UCSD-AML1 (cell line): Measurements from ENCODE around the gene ZGPAT.

Experiments
- DNase-seq: peaks from one replicate; lab custom pipeline; 2025; ENCODE audit not compliant: unreplicated experiment; lab: John Stamatoyannopoulos, UW

The ZGPAT gene

DNA sequence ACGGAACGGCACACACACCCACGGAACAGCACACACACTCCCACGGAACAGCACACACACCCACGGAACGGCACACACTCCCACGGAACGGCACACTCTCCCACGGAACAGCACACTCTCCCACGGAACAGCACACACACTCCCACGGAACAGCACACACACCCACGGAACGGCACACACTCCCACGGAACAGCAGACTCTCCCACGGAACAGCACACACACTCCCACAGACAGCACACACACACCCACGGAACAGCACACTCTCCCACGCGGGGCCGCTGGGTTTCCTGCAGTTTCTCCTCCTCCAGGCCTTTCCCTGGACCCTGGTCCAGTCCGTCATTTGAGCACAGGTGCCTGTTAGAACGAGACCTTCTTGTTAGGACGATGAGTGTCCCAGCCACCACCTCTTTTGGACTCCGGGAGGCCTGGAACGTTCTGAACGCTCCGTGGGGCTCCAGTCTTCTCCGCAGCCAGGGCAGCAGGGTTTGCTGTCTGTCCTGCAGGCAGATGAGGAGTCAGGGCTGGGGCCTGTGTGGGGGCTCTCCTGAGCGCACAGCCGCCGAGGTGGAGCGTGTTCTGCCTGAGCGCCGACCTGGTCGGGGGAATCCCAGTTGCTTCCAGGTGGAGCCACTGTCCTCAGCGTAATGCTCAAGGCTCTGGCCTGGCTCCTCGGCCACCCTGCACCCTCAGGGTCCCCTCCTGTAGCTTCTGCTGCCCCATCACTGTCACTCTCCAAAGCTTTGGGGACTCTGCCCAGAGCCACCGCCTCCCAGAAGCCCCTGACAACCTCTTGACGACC lies 29.0 kb upstream of the ZGPAT start:
- no peak for DNase-seq

DNA sequence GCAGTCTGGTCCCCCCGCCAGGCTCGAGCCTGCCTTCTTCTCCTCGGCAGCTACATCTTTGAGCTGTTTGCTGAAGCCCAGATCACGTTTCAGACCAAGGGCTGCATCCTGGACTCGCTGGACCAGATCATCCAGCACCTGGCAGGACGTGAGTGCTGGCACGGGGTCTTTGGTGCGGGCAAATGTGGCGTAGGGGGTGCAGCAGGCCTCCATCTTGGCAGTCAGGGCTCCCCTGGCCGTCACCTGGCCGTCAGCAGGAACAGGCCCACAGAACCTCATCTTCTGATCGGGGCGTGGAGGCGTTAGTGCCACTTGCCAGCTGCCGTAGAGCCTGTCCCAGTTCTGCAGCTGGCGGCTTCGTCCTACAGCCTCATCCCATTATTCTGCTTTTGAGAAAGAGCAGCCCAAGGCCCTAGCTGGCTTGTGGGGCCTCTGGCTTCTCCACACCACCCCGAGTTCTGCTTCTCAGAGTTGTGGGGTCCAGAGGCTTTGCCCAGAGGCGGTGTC lies 28.0 kb upstream of the ZGPAT start:
- no peak for DNase-seq

DNA sequence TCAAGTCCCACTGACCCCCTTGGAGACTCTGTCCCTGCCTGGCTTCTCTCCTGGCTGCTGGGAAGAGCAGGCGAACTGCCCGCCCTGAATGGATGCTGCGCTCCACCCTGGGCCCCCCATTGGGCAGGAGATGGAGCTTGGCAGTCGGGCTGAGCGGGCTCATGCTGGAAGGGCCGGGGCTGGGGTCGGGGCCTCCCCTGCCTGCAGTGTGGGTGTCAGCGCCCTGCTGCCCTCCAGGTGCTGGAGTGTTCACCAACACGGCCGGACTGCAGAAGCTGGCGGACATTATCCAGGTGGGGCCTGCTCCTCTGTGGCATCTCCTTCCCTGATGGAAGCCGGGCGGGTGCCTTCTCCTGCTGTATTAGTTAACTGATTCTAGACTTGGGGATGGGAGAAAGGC lies 27.4 kb upstream of the ZGPAT start:
- no peak for DNase-seq

DNA sequence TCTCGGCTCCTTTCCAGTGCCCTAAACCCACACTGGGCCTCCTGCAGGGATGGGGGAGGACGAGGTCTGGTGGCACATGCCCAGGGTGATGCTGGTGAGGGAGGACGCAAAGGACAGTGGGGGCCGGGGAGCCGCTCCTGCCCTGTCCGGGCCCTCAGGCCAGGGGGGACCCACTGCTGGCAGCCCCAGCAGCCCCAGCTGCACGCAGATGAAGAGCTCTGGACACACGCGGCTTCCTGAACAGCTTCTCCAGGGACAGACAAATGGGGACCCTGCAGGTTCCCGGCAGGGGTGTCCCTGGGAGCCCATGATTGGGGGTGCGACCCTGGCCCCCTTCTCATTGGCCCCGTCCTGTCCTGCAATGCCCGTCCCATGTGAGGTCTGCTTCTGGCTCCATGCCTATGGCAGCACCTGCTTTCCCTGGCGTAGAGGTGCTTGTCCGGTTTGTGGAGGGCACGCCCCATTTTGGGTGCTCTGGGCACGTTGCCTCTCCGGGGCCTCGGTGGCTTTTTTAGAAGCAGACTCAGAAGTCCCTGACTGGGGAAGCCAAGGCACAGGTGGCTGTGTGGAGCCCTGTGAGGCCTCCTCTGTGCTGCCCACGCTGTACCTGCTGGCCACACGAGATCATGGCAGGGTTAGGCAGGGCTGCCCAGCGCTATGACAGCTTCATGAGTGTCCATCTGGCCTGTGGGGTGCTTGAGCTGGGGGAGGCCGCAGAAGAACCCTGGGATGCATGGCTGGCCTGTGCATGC lies 26.8 kb upstream of the ZGPAT start:
- DNase-seq = no peak

DNA sequence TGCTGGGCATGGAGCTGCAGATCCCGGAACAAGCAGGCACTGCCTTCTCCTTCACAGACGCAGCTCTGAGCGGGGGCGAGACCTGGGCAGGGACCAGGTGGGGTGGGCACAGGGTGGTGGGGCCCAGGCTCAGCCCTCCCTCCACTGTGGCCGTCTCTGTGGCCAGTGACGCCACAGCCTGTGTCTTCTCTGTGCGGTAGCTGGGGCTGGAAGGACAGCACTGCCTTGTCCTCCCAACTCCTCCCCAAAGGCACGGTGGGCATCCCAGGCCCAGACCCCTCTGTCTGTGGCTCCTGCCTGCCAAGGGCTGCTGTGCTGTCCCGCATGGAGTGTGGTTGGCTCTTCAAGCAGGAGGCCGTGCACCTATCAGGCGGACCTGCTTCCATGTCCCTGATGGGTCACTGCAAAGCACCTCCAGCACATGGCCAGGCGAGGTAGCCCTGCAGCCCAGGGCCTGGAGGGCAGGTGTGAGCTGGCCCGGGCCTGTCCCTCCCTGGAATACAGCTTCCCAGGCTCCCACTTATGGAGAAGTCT lies 26.2 kb upstream of the ZGPAT start:
- no peak for DNase-seq

DNA sequence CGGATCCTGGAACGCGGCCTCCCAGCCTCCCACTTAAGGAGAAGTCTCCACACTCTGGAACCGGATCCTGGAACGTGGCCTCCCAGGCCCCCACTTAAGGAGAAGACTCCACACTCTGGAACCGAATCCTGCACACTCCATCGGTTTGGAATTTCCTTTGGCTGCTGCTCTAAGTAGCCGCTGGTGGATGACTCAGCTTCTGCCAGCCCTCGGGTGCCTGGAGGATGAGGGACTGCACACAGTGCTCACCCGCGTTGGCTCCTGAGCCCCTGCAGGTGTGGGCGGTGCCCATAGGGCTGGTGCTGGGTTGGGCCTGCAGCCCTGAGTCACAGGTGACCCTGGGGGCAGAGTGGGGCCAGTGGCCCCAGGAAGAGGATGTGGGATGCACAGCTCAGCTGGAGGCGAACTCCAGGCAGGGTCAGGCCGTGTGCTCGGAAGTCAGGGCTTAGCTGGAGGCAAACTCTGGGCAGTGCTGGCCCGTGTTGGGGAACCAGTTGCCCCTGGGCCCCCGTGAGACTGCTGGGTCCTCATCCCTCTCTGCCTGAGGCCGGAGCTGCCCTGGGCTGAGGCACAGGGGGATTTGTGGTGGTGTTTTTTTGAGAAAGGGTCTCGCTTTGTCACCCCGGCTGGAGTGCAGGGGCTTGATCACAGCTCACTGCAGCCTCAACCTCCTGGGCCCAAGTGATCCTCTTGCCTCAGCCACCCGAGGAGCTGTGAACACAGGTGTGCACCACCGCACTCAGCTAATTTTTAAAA lies 25.3 kb upstream of the ZGPAT start:
- peak; percentile 71 for DNase-seq

DNA sequence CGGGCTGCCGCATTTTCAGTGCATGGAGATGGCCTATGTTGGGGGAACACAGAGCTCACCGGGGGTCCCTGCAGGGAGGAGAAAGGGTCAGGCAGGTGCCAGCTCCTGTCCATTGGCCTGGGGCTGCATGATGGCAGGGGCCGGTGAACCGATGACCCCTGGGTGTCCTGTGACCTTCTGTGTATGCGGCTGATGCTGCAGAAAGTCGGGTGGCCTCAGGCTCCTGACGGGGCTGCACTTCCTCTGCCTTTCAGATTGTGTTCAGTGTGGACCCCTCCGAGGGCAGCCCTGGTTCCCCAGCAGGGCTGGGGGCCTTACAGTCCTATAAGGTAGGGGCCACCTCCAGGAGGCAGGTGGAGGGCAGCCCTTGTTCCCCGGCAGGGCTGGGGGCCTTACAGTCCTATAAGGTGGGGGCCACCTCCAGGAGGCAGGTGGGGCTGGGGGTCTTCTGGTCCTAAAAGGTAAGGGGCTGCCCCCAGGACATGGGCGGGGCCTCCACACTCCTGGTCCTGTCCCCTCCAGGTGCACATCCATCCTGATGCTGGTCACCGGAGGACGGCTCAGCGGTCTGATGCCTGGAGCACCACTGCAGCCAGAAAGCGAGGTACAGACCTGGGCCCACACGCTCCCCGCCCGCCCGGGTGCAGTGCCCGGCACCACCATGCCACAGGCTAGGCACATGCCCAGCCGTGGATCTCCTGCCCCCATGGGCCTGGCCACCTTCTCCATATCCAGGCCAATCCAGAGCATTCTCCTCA lies 22.4 kb upstream of the ZGPAT start:
- DNase-seq = no peak

DNA sequence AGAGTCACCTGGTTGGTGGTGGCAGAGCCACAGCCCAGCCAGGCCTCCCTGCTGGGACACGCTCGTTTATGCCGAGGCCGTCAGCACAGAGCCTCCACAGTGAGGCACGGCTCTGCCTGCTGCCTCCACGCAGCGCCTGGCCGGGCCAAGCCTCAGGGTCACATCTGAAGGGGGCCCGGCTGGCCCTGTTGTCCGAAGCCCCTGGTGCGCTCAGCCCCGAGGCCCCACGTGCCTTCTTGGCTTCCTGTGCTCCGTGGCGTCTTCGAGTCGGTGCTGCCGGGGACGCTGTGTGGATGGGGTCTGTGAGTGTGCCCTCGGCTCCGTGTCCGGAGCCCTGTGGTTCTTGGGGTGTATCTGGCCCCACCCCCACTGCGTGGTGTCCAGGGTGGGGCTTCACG lies 21.7 kb upstream of the ZGPAT start:
- no peak for DNase-seq

DNA sequence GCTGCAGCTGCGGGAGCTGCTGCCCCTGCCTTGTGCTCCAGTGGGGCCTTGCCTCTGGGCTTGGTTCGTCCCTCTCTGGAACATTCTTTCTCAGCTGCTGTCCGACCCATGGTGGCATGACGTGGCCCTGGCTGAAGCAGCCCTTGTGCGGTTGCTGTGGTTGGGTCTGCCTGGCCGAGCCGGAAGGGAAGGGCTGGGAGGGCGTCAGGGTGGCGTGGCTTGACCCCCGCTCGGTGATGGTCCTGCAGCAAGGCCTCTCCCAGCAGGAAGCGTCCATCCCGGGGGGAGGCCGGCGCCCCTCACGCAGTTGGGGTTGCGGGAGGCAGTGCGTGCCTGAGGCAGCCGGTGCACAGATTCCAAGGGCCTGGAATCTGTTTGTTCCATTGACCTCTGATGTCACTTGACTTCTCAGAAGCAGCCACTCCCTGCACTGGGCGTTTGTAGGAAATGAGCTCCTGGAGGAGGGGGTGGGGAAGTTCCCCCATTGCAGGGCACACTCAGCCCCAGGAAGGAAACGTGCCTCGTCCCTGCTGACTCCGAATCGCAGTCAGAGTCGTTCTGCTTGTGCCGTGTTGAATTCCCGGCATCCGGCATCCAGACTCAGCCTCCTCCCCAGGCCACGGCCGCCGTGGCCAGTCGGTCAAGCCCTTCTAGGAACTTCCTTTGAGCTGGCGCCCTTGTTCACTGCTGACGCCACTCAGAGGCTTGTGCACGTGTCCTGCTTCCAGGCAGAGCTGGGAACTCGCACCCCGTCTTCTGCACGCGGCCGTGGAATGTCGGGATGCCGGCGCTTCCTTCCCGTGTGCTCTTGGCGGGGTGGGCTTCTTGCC lies 21.1 kb upstream of the ZGPAT start:
- DNase-seq = peak; percentile 87

DNA sequence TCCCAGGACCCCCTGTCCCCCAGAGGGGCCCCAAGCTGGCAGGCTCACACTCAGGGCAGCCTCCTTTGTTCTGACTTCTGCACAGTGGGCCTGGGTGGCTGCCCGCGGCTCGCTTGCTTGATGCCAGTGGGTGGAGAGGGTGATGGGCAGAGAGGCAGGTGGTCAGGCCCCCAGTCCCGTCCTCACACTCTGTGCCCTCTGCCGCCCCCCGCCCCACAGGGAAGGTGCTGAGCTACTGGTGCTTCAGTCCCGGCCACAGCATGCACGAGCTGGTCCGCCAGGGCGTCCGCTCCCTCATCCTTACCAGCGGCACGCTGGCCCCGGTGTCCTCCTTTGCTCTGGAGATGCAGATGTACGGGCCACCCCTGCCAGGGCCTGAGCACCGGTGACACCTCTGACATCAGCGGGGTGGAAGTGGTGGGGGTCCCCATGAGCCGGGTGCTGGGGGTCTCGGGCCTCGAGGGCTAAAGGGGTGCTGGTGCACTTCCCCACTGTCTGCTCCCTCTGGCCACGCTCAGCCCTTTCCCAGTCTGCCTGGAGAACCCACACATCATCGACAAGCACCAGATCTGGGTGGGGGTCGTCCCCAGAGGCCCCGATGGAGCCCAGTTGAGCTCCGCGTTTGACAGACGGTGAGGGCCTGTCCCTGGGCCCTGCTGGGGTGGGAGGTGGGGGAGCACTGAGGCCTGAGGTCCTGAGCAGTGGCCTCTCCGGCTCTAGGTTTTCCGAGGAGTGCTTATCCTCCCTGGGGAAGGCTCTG lies 20.2 kb upstream of the ZGPAT start:
- DNase-seq = no peak

DNA sequence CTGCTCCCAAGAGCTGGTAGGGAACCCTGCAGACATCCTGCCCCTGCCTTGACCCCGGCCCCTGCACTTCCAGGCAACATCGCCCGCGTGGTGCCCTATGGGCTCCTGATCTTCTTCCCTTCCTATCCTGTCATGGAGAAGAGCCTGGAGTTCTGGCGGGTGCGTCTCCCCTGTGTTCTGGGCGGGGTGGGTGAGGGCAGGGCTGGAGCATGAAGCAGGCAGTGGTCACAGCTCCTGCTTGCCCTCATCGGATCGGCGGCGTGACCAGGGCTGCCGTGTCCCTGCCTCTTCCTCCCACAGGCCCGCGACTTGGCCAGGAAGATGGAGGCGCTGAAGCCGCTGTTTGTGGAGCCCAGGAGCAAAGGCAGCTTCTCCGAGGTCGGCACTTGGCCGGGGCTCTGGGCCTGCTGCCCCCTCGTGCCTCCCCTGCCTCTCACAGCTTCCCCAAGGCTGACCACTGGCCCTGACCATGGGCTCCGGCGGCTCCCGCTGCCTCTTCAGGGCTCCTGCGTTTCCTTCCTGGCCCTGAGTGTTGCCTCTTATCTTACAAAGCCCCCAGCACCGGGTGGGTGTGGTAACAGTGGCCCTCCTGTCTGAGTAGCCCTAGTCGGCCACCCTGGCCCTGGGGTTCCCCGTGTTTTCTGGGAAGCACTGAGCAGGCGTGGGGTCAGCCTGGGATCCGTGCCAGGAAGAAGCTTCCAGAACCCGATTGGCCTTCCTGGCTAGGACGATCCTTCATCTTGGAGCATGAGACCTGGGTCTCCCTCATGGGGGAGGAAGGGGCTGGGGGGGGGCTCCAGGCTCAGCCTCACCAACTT lies 19.4 kb upstream of the ZGPAT start:
- no peak for DNase-seq

DNA sequence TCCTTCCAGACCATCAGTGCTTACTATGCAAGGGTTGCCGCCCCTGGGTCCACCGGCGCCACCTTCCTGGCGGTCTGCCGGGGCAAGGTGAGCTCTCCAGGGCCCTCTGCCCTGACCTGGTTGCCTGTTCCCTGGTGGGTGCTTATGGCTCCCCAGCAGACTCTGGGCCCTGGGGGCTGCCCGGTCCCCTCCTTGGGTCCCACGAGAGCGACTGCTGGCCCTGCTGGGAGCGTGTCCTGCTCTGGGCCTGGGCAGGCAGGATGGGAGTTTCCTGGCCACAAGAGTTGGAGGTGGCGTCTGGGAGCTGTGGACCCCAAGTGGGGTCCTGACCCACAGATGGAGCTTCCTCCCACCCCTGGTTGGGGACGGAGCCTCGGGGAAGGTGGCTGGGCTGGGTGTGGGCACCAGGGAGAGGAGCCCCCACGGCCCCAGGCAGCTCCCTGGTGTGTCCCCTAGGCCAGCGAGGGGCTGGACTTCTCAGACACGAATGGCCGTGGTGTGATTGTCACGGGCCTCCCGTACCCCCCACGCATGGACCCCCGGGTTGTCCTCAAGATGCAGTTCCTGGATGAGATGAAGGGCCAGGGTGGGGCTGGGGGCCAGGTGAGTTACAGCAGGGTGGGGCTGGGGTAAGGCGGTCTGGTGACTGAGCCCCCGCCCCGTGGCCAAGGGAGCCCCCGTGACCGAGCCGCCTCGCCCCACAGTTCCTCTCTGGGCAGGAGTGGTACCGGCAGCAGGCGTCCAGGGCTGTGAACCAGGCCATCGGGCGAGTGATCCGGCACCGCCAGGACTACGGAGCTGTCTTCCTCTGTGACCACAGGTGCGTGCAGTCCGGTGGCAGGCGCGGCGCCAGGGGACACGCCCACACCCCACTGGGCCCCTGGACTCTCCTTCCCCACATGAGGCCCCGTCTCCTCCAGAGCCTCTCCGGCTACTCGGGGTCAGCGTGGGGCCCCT lies 18.5 kb upstream of the ZGPAT start:
- DNase-seq = no peak

DNA sequence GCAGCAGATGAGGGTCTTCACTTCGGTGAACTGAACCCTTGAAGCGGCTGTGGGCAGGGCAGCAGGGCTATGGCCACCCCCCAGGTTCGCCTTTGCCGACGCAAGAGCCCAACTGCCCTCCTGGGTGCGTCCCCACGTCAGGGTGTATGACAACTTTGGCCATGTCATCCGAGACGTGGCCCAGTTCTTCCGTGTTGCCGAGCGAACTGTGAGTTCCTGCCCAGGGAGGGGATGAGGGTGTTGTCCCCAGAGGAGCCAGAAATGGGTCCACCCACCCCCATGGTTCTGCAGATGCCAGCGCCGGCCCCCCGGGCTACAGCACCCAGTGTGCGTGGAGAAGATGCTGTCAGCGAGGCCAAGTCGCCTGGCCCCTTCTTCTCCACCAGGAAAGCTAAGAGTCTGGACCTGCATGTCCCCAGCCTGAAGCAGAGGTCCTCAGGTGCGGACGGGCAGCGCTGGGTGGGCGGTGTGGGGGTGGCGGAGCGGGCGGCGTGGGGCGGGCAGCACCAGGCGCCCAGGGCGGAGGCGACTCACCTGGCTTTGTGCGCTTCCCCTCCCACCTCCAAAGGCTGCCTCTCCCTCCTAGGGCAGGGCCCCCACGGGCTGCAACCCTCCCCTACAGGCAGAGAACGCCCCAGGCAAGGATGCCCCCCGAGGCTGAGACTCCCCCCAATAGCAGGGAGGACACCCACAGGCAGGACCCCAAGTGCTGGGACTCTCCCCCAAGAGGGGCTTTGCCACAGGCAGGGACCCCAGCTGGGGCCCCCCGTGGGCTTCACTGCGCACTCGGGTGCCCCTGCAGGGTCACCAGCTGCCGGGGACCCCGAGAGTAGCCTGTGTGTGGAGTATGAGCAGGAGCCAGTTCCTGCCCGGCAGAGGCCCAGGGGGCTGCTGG lies 17.6 kb upstream of the ZGPAT start:
- DNase-seq = no peak

DNA sequence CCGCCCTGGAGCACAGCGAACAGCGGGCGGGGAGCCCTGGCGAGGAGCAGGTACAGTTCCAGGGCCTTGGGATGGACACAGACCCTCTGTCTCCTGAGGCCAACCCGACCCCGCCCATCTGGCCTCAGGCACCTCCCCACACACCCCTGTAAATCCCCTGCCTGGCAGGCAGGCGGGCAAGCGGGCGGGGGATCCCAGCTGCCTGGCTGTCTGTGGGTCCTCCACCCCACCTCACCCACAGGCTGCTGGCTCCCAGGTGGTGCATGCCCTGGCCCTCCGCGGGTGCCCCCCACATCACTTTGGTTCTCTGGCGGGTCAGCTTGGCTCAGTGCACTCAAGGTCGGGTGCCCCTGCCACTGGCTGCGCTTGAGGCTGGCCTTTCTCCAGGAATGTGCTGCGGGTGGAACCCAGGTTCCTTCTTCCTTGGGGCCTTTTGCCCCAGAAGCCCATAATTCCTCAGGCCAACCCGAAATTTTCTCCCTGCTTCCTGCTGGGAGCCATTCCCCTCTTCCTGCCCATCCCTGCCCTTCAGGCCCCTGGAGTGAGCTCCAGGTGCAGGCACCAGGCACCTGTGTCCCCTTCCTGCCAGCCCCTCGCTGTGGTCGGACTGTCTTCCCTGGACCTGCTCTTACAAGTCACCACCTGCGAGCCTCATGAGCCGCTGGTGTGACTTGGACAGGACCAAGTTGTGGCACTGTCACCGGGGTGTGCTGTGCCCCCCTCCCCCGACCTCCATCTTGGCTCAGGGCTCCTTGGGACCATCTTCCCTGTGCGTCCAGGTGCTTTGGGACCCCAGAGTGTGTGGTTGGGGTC lies 16.7 kb upstream of the ZGPAT start:
- DNase-seq = no peak

DNA sequence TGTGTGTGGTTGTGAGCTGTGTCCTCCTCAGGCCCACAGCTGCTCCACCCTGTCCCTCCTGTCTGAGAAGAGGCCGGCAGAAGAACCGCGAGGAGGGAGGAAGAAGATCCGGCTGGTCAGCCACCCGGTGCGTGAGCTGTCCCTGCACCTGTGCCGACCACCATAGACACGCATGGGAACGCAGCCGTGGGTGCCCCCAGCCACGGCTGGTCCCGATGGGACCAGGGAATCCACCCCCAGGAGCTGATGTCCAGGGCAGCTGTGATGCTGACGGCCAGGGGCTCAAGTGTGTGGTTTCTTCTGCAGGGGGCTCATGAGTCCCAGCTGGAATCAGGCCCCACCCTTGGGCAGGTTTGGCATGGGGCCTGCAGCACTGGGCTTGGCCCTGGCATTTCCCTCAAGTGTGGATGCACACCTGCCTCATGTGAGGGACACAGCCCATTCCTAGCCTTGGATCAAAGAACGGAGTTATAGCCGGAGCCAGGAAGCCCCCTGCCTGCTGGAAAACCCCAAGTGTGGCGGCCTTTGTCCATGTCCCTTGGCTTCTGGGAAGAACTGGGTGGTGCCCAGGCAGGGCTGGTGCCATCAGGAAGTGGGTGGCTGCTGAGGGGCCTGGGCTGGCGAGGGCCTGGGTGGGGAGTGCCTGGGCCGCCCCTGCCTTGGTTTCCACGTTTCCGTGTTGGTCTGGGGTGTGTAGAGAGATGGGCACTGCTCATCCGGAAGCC lies 16.0 kb upstream of the ZGPAT start:
- no peak for DNase-seq
